IMR-90 (cell line): ENCODE data around the gene MX1.

Source experiments
- CEBPB ChIP-seq: IDR thresholded peaks from 2 replicates; pipeline ENCODE4 v1.6.1; 2012; ENCODE audit warnings: low read depth, low read length, improper control_type of control experiment
- FOS ChIP-seq: fragments of 150-350 bp; IDR thresholded peaks from 2 replicates; pipeline ENCODE4 v1.6.1; 2016; ENCODE audit warnings: low read depth, low read length
- MXI1 ChIP-seq: IDR thresholded peaks from 2 replicates; pipeline ENCODE4 v1.6.1; 2012; ENCODE audit warnings: low read depth, mild to moderate bottlenecking, low read length, moderate library complexity, borderline replicate concordance
- NFE2L2 ChIP-seq: fragments of 150-350 bp; IDR thresholded peaks from 2 replicates; pipeline ENCODE4 v1.6.1; 2016; ENCODE audit warnings: low read depth, mild to moderate bottlenecking, low read length
- POLR2A ChIP-seq: IDR thresholded peaks from 2 replicates; pipeline ENCODE4 v1.6.1; 2012; ENCODE audit warnings: mild to moderate bottlenecking, low read depth, low read length
- RAD21 ChIP-seq: IDR thresholded peaks from 2 replicates; pipeline ENCODE4 v1.6.1; 2012; ENCODE audit warnings: low read length, improper control_type of control experiment
- RFX5 ChIP-seq: IDR thresholded peaks from 2 replicates; pipeline ENCODE4 v1.8.0; 2012; ENCODE audit warnings: low read depth, mild to moderate bottlenecking, low read length, moderate library complexity
- TF ChIP-seq, protein P1 (sequence below): conservative IDR thresholded peaks from 2 replicates; pipeline ENCODE4 v1.5.1; 2012; ENCODE audit warnings: mild to moderate bottlenecking, low read depth, low read length, improper control_type of control experiment
- TF ChIP-seq, protein P2 (sequence below): fragments of 150-350 bp; IDR thresholded peaks from 2 replicates; pipeline ENCODE4 v1.6.1; 2017; ENCODE audit warnings: mild to moderate bottlenecking, antibody characterized with exemption, low read length, low read depth
- TF ChIP-seq, protein P3 (sequence below): fragments of 150-350 bp; IDR thresholded peaks from 2 replicates; pipeline ENCODE4 v1.6.1; 2016; ENCODE audit warnings: low read depth, mild to moderate bottlenecking, low read length, moderate library complexity, borderline replicate concordance

DNA sequence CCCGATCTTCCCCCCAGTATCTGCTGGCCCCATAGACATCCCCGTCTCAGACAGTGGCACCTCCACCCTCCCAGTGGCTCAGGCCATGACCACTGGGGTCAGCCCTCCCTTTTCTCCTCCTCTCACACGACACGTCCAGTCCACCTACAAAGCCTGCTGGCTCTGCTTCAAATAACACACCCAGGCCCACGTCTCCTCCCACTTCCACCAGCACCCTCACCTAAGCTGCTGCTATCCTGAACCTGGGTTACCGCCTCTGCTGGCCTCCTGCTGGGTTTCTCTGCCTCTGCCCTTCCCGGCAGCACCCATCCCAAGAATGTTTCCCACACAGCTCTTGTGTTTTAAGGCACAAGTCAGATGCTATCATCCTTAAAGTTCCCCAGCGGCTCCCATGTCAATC is 38.2 kb upstream of the MX1 start:
- TF ChIP-seq, protein P1, sequence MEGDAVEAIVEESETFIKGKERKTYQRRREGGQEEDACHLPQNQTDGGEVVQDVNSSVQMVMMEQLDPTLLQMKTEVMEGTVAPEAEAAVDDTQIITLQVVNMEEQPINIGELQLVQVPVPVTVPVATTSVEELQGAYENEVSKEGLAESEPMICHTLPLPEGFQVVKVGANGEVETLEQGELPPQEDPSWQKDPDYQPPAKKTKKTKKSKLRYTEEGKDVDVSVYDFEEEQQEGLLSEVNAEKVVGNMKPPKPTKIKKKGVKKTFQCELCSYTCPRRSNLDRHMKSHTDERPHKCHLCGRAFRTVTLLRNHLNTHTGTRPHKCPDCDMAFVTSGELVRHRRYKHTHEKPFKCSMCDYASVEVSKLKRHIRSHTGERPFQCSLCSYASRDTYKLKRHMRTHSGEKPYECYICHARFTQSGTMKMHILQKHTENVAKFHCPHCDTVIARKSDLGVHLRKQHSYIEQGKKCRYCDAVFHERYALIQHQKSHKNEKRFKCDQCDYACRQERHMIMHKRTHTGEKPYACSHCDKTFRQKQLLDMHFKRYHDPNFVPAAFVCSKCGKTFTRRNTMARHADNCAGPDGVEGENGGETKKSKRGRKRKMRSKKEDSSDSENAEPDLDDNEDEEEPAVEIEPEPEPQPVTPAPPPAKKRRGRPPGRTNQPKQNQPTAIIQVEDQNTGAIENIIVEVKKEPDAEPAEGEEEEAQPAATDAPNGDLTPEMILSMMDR, result no peak
- TF ChIP-seq POLR2A (no peak), MXI1 (no peak), RFX5 (no peak), CEBPB (no peak), FOS (no peak), RAD21 (no peak), NFE2L2 (no peak)
- TF ChIP-seq, protein P2, sequence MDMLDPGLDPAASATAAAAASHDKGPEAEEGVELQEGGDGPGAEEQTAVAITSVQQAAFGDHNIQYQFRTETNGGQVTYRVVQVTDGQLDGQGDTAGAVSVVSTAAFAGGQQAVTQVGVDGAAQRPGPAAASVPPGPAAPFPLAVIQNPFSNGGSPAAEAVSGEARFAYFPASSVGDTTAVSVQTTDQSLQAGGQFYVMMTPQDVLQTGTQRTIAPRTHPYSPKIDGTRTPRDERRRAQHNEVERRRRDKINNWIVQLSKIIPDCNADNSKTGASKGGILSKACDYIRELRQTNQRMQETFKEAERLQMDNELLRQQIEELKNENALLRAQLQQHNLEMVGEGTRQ, result no peak
- TF ChIP-seq, protein P3, sequence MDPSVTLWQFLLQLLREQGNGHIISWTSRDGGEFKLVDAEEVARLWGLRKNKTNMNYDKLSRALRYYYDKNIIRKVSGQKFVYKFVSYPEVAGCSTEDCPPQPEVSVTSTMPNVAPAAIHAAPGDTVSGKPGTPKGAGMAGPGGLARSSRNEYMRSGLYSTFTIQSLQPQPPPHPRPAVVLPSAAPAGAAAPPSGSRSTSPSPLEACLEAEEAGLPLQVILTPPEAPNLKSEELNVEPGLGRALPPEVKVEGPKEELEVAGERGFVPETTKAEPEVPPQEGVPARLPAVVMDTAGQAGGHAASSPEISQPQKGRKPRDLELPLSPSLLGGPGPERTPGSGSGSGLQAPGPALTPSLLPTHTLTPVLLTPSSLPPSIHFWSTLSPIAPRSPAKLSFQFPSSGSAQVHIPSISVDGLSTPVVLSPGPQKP, result no peak
